ENCODE data around the gene HTT. TPM values are rescaled to one million over a fixed set of nuclear protein-coding genes. Genes with fewer than 3 reads are reported as not detected.
A peak's percentile ranks its signal among the peaks of the same experiment; 100 is the strongest.

The HTT gene
- total and polyA plus RNA-seq, 2 of the 13 experiments (the other 11 are each of a cell fraction or from before 2014, with no cell fraction given) = 17.5 to 19.5 TPM

- TF ChIP-seq CSRNP2 (CRISPR knock-in tag; conservative IDR thresholded peaks at IDR 0.05; ENCODE audit: low read depth) (no peak), ZBTB1 (CRISPR knock-in tag; IDR thresholded peaks at IDR 0.05; ENCODE audit: borderline replicate concordance) (no peak), DMAP1 (CRISPR knock-in tag; IDR thresholded peaks at IDR 0.05) (no peak), ZNF10 (CRISPR knock-in tag; IDR thresholded peaks at IDR 0.05; ENCODE audit: borderline replicate concordance, low read depth) (no peak), ZSCAN25 (CRISPR knock-in tag; IDR thresholded peaks at IDR 0.05) (no peak), HNF4G (IDR thresholded peaks at IDR 0.05; ENCODE audit: borderline replicate concordance, low read depth, low read length) (peak; percentile 91), HNF4G (CRISPR knock-in tag; IDR thresholded peaks at IDR 0.05; ENCODE audit: borderline replicate concordance, low read depth) (peak; percentile 83), SNRNP70 (IDR thresholded peaks at IDR 0.05; ENCODE audit: low read depth, low read length) (no peak), RXRB (CRISPR knock-in tag; IDR thresholded peaks at IDR 0.05; ENCODE audit: borderline replicate concordance) (peak; percentile 84), MYPOP (CRISPR knock-in tag; IDR thresholded peaks at IDR 0.05) (no peak), HNF1B (CRISPR knock-in tag; IDR thresholded peaks at IDR 0.05) (peak; percentile 61), ZFP90 (CRISPR knock-in tag; IDR thresholded peaks at IDR 0.05; ENCODE audit: borderline replicate concordance) (no peak), ZNF501 (CRISPR knock-in tag; IDR thresholded peaks at IDR 0.05) (no peak)
- TF ChIP-seq, protein P1, sequence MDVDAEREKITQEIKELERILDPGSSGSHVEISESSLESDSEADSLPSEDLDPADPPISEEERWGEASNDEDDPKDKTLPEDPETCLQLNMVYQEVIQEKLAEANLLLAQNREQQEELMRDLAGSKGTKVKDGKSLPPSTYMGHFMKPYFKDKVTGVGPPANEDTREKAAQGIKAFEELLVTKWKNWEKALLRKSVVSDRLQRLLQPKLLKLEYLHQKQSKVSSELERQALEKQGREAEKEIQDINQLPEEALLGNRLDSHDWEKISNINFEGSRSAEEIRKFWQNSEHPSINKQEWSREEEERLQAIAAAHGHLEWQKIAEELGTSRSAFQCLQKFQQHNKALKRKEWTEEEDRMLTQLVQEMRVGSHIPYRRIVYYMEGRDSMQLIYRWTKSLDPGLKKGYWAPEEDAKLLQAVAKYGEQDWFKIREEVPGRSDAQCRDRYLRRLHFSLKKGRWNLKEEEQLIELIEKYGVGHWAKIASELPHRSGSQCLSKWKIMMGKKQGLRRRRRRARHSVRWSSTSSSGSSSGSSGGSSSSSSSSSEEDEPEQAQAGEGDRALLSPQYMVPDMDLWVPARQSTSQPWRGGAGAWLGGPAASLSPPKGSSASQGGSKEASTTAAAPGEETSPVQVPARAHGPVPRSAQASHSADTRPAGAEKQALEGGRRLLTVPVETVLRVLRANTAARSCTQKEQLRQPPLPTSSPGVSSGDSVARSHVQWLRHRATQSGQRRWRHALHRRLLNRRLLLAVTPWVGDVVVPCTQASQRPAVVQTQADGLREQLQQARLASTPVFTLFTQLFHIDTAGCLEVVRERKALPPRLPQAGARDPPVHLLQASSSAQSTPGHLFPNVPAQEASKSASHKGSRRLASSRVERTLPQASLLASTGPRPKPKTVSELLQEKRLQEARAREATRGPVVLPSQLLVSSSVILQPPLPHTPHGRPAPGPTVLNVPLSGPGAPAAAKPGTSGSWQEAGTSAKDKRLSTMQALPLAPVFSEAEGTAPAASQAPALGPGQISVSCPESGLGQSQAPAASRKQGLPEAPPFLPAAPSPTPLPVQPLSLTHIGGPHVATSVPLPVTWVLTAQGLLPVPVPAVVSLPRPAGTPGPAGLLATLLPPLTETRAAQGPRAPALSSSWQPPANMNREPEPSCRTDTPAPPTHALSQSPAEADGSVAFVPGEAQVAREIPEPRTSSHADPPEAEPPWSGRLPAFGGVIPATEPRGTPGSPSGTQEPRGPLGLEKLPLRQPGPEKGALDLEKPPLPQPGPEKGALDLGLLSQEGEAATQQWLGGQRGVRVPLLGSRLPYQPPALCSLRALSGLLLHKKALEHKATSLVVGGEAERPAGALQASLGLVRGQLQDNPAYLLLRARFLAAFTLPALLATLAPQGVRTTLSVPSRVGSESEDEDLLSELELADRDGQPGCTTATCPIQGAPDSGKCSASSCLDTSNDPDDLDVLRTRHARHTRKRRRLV (CRISPR knock-in tag; IDR thresholded peaks at IDR 0.05) = no peak
- TF ChIP-seq, protein P2, sequence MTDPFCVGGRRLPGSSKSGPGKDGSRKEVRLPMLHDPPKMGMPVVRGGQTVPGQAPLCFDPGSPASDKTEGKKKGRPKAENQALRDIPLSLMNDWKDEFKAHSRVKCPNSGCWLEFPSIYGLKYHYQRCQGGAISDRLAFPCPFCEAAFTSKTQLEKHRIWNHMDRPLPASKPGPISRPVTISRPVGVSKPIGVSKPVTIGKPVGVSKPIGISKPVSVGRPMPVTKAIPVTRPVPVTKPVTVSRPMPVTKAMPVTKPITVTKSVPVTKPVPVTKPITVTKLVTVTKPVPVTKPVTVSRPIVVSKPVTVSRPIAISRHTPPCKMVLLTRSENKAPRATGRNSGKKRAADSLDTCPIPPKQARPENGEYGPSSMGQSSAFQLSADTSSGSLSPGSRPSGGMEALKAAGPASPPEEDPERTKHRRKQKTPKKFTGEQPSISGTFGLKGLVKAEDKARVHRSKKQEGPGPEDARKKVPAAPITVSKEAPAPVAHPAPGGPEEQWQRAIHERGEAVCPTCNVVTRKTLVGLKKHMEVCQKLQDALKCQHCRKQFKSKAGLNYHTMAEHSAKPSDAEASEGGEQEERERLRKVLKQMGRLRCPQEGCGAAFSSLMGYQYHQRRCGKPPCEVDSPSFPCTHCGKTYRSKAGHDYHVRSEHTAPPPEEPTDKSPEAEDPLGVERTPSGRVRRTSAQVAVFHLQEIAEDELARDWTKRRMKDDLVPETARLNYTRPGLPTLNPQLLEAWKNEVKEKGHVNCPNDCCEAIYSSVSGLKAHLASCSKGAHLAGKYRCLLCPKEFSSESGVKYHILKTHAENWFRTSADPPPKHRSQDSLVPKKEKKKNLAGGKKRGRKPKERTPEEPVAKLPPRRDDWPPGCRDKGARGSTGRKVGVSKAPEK (CRISPR knock-in tag; IDR thresholded peaks at IDR 0.05; ENCODE audit: borderline replicate concordance) = no peak
- TF ChIP-seq, protein P3, sequence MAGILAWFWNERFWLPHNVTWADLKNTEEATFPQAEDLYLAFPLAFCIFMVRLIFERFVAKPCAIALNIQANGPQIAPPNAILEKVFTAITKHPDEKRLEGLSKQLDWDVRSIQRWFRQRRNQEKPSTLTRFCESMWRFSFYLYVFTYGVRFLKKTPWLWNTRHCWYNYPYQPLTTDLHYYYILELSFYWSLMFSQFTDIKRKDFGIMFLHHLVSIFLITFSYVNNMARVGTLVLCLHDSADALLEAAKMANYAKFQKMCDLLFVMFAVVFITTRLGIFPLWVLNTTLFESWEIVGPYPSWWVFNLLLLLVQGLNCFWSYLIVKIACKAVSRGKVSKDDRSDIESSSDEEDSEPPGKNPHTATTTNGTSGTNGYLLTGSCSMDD (CRISPR knock-in tag; IDR thresholded peaks at IDR 0.05) = no peak
Measured at GRCh38 chr4:3205995-3206394, 131.5 kb downstream of the HTT start (continued).

Measured in HepG2 (cell line).